Mesenchymal stem cell (in vitro differentiated cells and primary cell): Measurements from ENCODE around the gene VIPR2.

ENCODE experiments used
- DNase-seq: peaks from one replicate; pipeline ENCODE4 v3.0.0-alpha.2; 2013
- H2AFZ ChIP-seq: one replicate; pipeline ENCODE4 v1.6.1; 2013; ENCODE audit warnings: low read depth, mild to moderate bottlenecking, control low read depth, inconsistent platforms, low read length, moderate library complexity
- H2AK5ac ChIP-seq: 2 replicates; pipeline ENCODE4 v1.6.1; 2013; ENCODE audit warnings: low read length, moderate library complexity, mild to moderate bottlenecking, inconsistent platforms; ENCODE audit not compliant: severe bottlenecking
- H2BK120ac ChIP-seq: one replicate; pipeline ENCODE4 v1.6.1; 2013; ENCODE audit warnings: low read depth, mild to moderate bottlenecking, inconsistent platforms, low read length, moderate library complexity
- H2BK12ac ChIP-seq, 2 experiments: one replicate each; pipeline ENCODE4 v1.6.1; 2013; ENCODE audit warnings: inconsistent platforms in 2 of 2, low read length in 2 of 2, mild to moderate bottlenecking in 2 of 2, moderate library complexity in 2 of 2, control low read depth in 1 of 2
- H2BK15ac ChIP-seq: one replicate; pipeline ENCODE4 v1.6.1; 2013; ENCODE audit warnings: mild to moderate bottlenecking, low read depth, inconsistent platforms; ENCODE audit not compliant: poor library complexity, severe bottlenecking
- H2BK5ac ChIP-seq: 2 replicates; pipeline ENCODE4 v1.6.1; 2013; ENCODE audit warnings: low read depth, mild to moderate bottlenecking, low read length, control low read depth, inconsistent platforms; ENCODE audit not compliant: poor library complexity, severe bottlenecking
- H3K14ac ChIP-seq, 2 experiments: one replicate each; pipeline ENCODE4 v1.6.1; 2013; ENCODE audit warnings: inconsistent platforms in 2 of 2, low read length in 2 of 2, control low read depth in 1 of 2, mild to moderate bottlenecking in 1 of 2, moderate library complexity in 1 of 2
- H3K18ac ChIP-seq, 2 experiments: one replicate each; pipeline ENCODE4 v1.6.1; 2013; ENCODE audit warnings: inconsistent platforms in 2 of 2, low read length in 2 of 2, control low read depth in 1 of 2, low read depth in 1 of 2, mild to moderate bottlenecking in 1 of 2
- H3K23ac ChIP-seq, 2 experiments: one replicate each; pipeline ENCODE4 v1.6.1; 2013; ENCODE audit warnings: inconsistent platforms in 2 of 2, low read length in 2 of 2, mild to moderate bottlenecking in 2 of 2, moderate library complexity in 2 of 2, control low read depth in 1 of 2
- H3K27ac ChIP-seq: 2 replicates; pipeline ENCODE4 v1.5.1; 2013; ENCODE audit warnings: mild to moderate bottlenecking, moderate library complexity, low read length, control low read depth, inconsistent platforms; ENCODE audit not compliant: poor library complexity, severe bottlenecking
- H3K27me3 ChIP-seq, 2 experiments: 2 replicates each; pipeline versions ENCODE4 v1.6.1 to v1.7.0; 2013; ENCODE audit warnings: low read length in 2 of 2, mild to moderate bottlenecking in 2 of 2, moderate library complexity in 2 of 2, control low read depth in 1 of 2, inconsistent platforms in 1 of 2; ENCODE audit not compliant: control insufficient read depth in 1 of 2, insufficient read depth in 1 of 2
- H3K36me3 ChIP-seq, 2 experiments: 2 replicates each; pipeline versions ENCODE4 v1.6.1 to v1.7.0; 2013; ENCODE audit warnings: low read length in 2 of 2, control low read depth in 1 of 2, inconsistent platforms in 1 of 2, low read depth in 1 of 2, mild to moderate bottlenecking in 1 of 2; ENCODE audit not compliant: insufficient read depth in 2 of 2, control insufficient read depth in 1 of 2
- H3K4ac ChIP-seq, 2 experiments: one replicate each; pipeline ENCODE4 v1.6.1; 2013; ENCODE audit warnings: inconsistent platforms in 2 of 2, low read length in 2 of 2, mild to moderate bottlenecking in 2 of 2, moderate library complexity in 2 of 2, control low read depth in 1 of 2, low read depth in 1 of 2
- H3K4me1 ChIP-seq: 2 replicates; pipeline ENCODE4 v1.6.1; 2013; ENCODE audit warnings: low read depth, low read length, control low read depth; ENCODE audit not compliant: control insufficient read depth, insufficient read depth
- H3K4me2 ChIP-seq: 2 replicates; pipeline ENCODE4 v1.6.1; 2013; ENCODE audit warnings: low read length, mild to moderate bottlenecking, inconsistent platforms; ENCODE audit not compliant: poor library complexity, severe bottlenecking
- H3K4me3 ChIP-seq, 2 experiments: 2 replicates each; pipeline versions ENCODE4 v1.5.1 to v1.7.0; 2013; ENCODE audit warnings: low read length in 2 of 2, mild to moderate bottlenecking in 2 of 2, control low read depth in 1 of 2, low read depth in 1 of 2; ENCODE audit not compliant: insufficient read depth in 1 of 2
- H3K79me1 ChIP-seq: replicated peaks from 2 replicates; pipeline ENCODE4 v1.6.1; 2013; ENCODE audit warnings: mild to moderate bottlenecking, control low read depth, low read length, inconsistent platforms; ENCODE audit not compliant: poor library complexity, severe bottlenecking
- H3K9ac ChIP-seq: 2 replicates; pipeline ENCODE4 v1.7.0; 2013; ENCODE audit warnings: mild to moderate bottlenecking, low read length, moderate library complexity
- H3K9me3 ChIP-seq: 2 replicates; pipeline ENCODE4 v1.7.0; 2013; ENCODE audit warnings: mild to moderate bottlenecking, low read length; ENCODE audit not compliant: control insufficient read depth
- H4K8ac ChIP-seq: one replicate; pipeline ENCODE4 v1.6.1; 2013; ENCODE audit warnings: inconsistent platforms, mild to moderate bottlenecking, low read length, moderate library complexity
- H4K91ac ChIP-seq: one replicate; pipeline ENCODE4 v1.6.1; 2013; ENCODE audit warnings: mild to moderate bottlenecking, low read length, inconsistent platforms
- WGBS: methylation state at CpG from one replicate; pipeline ENCODE4 v1.1.7; 2013; ENCODE audit warnings: mixed read lengths; 5-methylcytosine and 5-hydroxymethylcytosine counted together

VIPR2 gene

DNA sequence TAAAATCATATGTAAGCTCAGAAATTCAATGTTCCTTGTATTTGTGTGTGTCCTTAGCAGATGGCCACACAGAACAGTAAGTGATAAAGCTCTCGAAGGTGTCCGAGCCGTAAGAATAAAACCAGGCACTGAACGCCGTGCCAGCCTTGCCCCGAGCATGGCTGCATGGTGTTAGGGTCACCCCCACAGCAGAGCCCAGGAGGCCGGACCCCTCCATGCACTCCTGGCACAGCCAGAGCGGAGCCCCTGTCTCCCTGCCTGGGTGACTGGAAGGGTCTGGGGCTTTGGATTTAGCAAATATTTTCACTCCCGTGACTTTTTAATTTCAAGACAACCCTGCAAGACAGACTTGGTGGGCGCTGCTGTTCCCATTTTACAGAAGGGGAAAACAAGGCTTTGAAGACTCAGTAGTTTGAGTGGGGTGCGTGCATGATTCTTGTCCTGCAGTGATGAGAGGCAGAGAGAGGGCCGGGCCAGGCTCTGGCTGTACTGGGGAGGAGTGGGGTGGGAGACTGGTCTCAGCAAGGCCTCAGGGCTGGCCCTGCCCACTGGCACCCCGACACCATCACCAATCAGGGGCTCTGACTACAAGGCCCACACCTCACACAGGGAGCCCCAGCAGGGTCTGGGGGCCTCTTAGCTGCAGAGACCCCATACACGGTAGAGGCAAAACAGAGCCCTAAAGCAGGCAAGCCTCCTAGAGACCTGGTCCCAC, 39.4 kb downstream of the VIPR2 start:
- Histone ChIP-seq H3K4ac (no peak overlapping the region), H3K9ac (no peak overlapping the region), H2BK120ac (no peak overlapping the region), H3K4me2 (no peak overlapping the region), H2AK5ac (no peak overlapping the region), H4K8ac (no peak overlapping the region), H3K23ac (no peak overlapping the region), H3K4me1 (peaks cover 3% of the 10 kb centered on the region), H2BK5ac (no peak overlapping the region), H2AFZ (no peak overlapping the region), H3K27me3 (peaks cover 12 to 19% of the 10 kb centered on the region in 2 experiments), H3K18ac (no peak overlapping the region), H2BK12ac (no peak overlapping the region), H3K36me3 (no peaks in the 10 kb centered on the region), H3K79me1 (no peaks in the 10 kb centered on the region), H4K91ac (no peak overlapping the region), H3K4me3 (no peak overlapping the region), H3K27ac (no peak overlapping the region), H2BK15ac (no peak overlapping the region), H3K14ac (no peak overlapping the region), H3K9me3 (no peaks in the 10 kb centered on the region)
- DNase-seq, result no peak
- 88% methylated on average over 14 of the region's 14 CpGs for WGBS

DNA sequence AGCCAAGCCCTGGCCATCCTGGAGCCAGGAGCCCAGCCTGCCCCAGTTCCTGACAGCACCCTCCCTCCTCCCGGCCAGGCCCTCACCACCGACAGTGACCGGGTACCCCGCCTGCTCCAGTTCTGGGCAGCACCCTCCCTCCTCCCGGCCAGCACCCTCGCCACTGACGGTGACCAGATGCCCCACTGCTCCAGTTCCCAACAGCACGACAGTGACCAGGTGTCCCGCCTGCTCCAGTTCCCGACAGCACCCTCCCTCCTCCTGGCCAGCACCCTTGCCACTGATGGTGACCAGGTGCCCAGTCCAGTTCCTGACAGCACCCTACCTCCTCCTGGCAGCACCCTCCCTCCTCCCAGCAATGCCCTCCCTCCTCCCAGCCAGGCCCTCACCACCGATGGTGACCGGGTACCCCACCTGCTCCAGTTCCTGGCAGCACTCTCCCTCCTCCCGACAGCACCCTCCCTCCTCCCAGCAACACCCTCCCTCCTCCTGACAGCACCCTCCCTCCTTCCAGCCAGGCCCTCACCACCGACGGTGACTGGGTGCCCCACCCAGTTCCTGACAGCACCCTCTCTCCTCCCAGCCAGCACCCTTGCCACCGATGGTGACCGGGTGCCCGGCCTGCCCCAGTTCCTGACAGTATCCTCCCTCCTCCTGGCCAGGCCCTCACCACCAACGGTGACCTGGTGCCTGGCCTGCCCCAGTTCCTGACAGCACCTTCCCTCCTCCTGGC, 40.3 kb downstream of the VIPR2 start:
- Histone ChIP-seq H3K27me3 (peaks cover 11 to 14% of the 10 kb centered on the region in 2 experiments), H3K4me1 (peaks cover 3% of the 10 kb centered on the region), H2BK120ac (no peak overlapping the region), H3K79me1 (no peaks in the 10 kb centered on the region), H2AK5ac (no peak overlapping the region), H4K8ac (no peak overlapping the region), H3K18ac (no peak overlapping the region), H3K9me3 (no peaks in the 10 kb centered on the region), H2BK12ac (no peak overlapping the region), H3K4ac (no peak overlapping the region), H2BK15ac (no peak overlapping the region), H3K36me3 (no peaks in the 10 kb centered on the region), H4K91ac (no peak overlapping the region), H3K14ac (no peak overlapping the region), H2BK5ac (no peak overlapping the region), H3K4me2 (no peak overlapping the region), H3K4me3 (no peak overlapping the region), H3K27ac (no peak overlapping the region), H2AFZ (no peak overlapping the region), H3K23ac (no peak overlapping the region), H3K9ac (no peak overlapping the region)
- DNase-seq, result no peak
- WGBS, result 84% methylated on average over 19 of the region's 19 CpGs

DNA sequence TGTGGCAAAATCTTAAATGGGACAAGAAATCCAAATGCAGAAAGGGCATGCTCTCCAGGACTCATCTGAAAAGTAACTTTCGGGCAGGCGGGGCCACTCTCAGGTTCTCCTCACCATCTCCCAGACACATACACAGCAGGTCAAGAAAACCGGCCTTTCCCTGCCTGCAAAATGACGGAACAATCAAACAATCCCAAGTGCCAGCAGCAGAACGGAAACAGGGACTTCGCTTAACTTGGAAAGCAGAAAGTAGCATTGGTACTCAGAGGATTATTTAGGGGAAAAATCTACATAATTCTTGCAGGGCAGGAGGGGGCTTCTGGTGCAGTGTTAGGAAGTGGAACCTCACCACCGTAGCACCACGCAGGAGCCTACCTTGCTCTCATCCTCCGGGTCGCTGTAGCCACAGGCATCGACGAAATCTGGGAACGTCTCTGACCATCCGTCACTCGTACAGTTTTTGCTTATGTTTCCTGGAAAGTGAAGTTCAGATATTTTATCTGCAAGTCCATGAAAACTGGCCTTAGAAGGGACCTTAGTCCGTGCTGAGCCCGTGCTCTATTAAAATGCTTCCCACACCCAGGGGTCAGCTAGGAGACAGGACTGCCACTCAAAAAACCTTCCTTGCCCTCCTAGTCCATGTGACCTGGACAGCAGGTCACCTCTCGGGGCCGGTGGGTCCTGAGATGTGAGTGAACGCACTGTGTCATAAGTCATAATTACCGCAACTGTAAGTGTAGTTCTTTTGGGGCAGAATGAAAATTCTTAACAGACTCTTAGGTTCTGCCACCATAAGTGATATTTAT, 41.1 kb downstream of the VIPR2 start:
- Histone ChIP-seq H3K79me1 (no peaks in the 10 kb centered on the region), H3K4me3 (no peak overlapping the region), H3K4me1 (peaks cover 3% of the 10 kb centered on the region), H4K91ac (no peak overlapping the region), H3K27me3 (peaks cover 8 to 14% of the 10 kb centered on the region in 2 experiments), H2BK15ac (no peak overlapping the region), H2AFZ (no peak overlapping the region), H4K8ac (no peak overlapping the region), H3K27ac (no peak overlapping the region), H3K18ac (no peak overlapping the region), H2AK5ac (no peak overlapping the region), H2BK120ac (no peak overlapping the region), H3K4ac (no peak overlapping the region), H2BK12ac (no peak overlapping the region), H3K9ac (no peak overlapping the region), H3K14ac (no peak overlapping the region), H3K9me3 (no peaks in the 10 kb centered on the region), H3K4me2 (no peak overlapping the region), H3K36me3 (no peaks in the 10 kb centered on the region), H3K23ac (no peak overlapping the region), H2BK5ac (no peak overlapping the region)
- 84% methylated on average over 21 of the region's 21 CpGs for WGBS
- DNase-seq, result no peak
